ENCODE data around the gene SGPP1. TPM values are rescaled to one million over a fixed set of nuclear protein-coding genes. Genes with fewer than 3 reads are reported as not detected.

SGPP1 gene
- total and polyA plus RNA-seq, 11 donors = 4.0 to 9.2 (median 5.1) TPM

GRCh38 chr14:63654346-63654745 is 73.5 kb downstream of the SGPP1 start:
- TF ChIP-seq POLR2A (IDR thresholded peaks at IDR 0.05) = no peak
- TF ChIP-seq, protein P1, sequence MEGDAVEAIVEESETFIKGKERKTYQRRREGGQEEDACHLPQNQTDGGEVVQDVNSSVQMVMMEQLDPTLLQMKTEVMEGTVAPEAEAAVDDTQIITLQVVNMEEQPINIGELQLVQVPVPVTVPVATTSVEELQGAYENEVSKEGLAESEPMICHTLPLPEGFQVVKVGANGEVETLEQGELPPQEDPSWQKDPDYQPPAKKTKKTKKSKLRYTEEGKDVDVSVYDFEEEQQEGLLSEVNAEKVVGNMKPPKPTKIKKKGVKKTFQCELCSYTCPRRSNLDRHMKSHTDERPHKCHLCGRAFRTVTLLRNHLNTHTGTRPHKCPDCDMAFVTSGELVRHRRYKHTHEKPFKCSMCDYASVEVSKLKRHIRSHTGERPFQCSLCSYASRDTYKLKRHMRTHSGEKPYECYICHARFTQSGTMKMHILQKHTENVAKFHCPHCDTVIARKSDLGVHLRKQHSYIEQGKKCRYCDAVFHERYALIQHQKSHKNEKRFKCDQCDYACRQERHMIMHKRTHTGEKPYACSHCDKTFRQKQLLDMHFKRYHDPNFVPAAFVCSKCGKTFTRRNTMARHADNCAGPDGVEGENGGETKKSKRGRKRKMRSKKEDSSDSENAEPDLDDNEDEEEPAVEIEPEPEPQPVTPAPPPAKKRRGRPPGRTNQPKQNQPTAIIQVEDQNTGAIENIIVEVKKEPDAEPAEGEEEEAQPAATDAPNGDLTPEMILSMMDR (IDR thresholded peaks at IDR 0.05) = no peak
- ATAC-seq = no peak
- 90 to 100% (median 97%) methylated on average over 2 of the region's 2 CpGs for WGBS, 4 donors
- Histone ChIP-seq H3K27ac (no peak overlapping the region), H3K4me1 (peaks cover 0 to 14% (median 0%) of the 10 kb centered on the region in 12 donors), H3K36me3 (peaks cover 0 to 7% (median 0%) of the 10 kb centered on the region in 9 donors), H3K9me3 (no peaks in the 10 kb centered on the region), H3K4me3 (no peak overlapping the region), H3K27me3 (no peaks in the 10 kb centered on the region)
- no peak for DNase-seq
- intact Hi-C loops (cut with DNase I) = no loop called here

- intact Hi-C loops (cut with DNase I) = no loop called here
- ATAC-seq = no peak
- Histone ChIP-seq H3K4me1 (peaks cover 0 to 14% (median 0%) of the 10 kb centered on the region in 12 donors), H3K4me3 (no peak overlapping the region), H3K9me3 (no peaks in the 10 kb centered on the region), H3K27ac (no peak overlapping the region), H3K27me3 (no peaks in the 10 kb centered on the region), H3K36me3 (peaks cover 0 to 3% (median 0%) of the 10 kb centered on the region in 9 donors)
- DNase-seq = no peak
- TF ChIP-seq, protein P1 (IDR thresholded peaks at IDR 0.05) = no peak
- no peak for TF ChIP-seq POLR2A (IDR thresholded peaks at IDR 0.05)
- WGBS, 4 donors = 94 to 98% (median 97%) methylated on average over 3 of the region's 3 CpGs
Measured at GRCh38 chr14:63652406-63652805, 75.5 kb downstream of the SGPP1 start.

DNA sequence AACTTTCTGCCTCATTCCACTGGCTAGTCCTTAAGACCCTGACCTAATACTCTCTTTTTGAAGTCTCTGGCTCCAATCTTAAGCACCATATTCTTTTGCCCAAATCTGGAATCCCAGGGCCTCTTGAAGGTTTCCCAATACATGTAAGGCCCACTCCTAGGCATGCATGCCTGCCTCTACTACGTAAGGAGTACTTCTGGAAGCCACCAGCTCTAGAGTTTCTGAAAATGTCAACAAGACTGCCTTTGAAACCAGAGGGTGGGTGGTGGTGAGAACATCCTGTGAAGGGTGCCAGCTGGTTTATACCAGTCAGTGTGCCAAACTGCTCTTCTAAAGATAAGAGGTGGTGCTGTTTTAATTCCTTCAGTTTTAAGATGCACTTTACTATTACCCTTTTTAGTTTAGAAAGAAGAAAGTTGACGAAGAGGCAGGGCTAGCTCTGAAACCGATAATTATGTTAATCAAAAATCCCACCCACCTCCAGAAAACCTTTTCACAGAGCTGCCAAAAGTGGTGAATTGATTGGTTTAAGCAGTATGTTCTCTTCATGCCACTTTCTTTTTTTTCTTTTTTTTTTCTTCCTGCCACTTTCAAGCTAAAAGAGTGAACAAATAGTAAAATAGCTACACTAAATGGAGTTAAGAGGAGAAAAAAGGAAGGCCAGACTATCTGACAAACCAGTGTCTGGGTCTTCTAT is 77.5 kb downstream of the SGPP1 start:
- TF ChIP-seq, protein P1 (IDR thresholded peaks at IDR 0.05) = no peak
- no peak for TF ChIP-seq POLR2A (IDR thresholded peaks at IDR 0.05)
- Histone ChIP-seq H3K27me3 (no peaks in the 10 kb centered on the region), H3K4me3 (no peak overlapping the region), H3K4me1 (peaks cover 0 to 9% (median 0%) of the 10 kb centered on the region in 12 donors), H3K9me3 (no peaks in the 10 kb centered on the region), H3K36me3 (peaks cover 0 to 3% (median 0%) of the 10 kb centered on the region in 9 donors), H3K27ac (peak overlapping the region in 1 of 12 donors; percentile 81)
- ATAC-seq (no peak), DNase-seq (no peak)
- intact Hi-C loops (cut with DNase I) = no loop called here
- WGBS, 4 donors = 81 to 89% (median 87%) methylated on average over 3 of the region's 3 CpGs

DNA sequence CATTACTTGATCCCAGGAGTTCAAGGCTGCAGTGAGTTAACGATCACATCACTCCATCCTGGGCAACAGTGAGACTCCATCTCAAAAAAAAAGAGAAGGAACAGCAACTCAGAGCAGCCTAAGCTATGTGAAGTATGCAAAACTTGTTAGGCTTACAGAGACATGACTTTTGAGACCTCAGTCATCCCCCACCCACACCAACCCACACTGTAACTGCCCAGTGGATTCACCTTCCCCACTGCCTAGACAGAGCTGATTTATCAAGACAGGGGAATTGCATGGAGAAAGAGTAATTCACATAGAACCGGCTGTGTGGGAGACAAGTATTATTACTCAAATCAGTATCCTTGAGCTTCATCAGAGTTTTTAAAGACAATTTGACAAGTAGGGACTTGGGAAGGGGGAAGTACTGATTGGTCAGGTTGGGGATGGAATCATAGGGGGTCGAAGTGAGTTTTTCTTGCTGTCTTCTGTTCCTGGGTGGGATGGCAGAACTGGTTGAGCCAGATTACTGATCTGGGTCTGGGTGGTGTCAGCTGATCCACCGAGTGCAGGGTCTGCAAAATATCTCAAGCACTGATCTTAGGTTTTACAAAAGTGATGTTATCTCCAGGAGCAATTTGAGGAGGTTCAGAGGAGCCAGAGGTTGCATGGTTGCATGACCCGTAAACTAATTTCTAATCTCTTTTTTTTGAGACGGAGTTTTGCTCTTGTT is 80.0 kb downstream of the SGPP1 start:
- H3K27me3 ChIP-seq = no peaks in the 10 kb centered on the region
- DNase-seq (no peak), ATAC-seq (no peak)
- WGBS, 4 donors = 79 to 84% (median 83%) methylated on average over 6 of the region's 6 CpGs
- intact Hi-C loops (cut with DNase I) = loop anchor here in 5 of 10 donors (10.0 kb wide), 4 partner anchors 77 to 127 kb away; partner anchors contain the start of genes PPP2R5E (in 2 of the 5) and SGPP1 (in 2 of the 5)
- H3K27ac ChIP-seq = no peak overlapping the region
- peaks cover 0 to 13% (median 2%) of the 10 kb centered on the region in 12 donors for H3K4me1 ChIP-seq
- TF ChIP-seq, protein P1 (IDR thresholded peaks at IDR 0.05) = no peak
- no peak for TF ChIP-seq POLR2A (IDR thresholded peaks at IDR 0.05)
- H3K36me3 ChIP-seq = peaks cover 0 to 3% (median 0%) of the 10 kb centered on the region in 9 donors
- H3K9me3 ChIP-seq = no peaks in the 10 kb centered on the region
- no peak overlapping the region for H3K4me3 ChIP-seq
